HEK293T (cell line): ENCODE results near the gene PIGU.

ENCODE experiments used
- ARNT ChIP-seq: fragments of 450-650 bp; IDR thresholded peaks from 2 replicates; pipeline ENCODE4 v1.6.1; 2017; ENCODE audit warnings: mild to moderate bottlenecking
- BHLHE40 ChIP-seq: fragments of 450-650 bp; IDR thresholded peaks from 2 replicates; pipeline ENCODE4 v1.6.1; 2016; ENCODE audit warnings: mild to moderate bottlenecking, moderate library complexity, borderline replicate concordance
- CTBP1 ChIP-seq: fragments of 450-650 bp; IDR thresholded peaks from 2 replicates; pipeline ENCODE4 v1.6.1; 2016; ENCODE audit warnings: borderline replicate concordance
- ELF4 ChIP-seq: fragments of 450-650 bp; IDR thresholded peaks from 2 replicates; pipeline ENCODE4 v1.6.1; 2017; ENCODE audit warnings: antibody characterized with exemption
- FOXA1 ChIP-seq: fragments of 450-650 bp; IDR thresholded peaks from 2 replicates; pipeline ENCODE4 v1.6.1; 2016; ENCODE audit warnings: mild to moderate bottlenecking
- FOXK2 ChIP-seq: fragments of 450-650 bp; IDR thresholded peaks from 2 replicates; pipeline ENCODE4 v1.6.1; 2016; ENCODE audit warnings: mild to moderate bottlenecking
- FOXM1 ChIP-seq: fragments of 450-650 bp; IDR thresholded peaks from 2 replicates; pipeline ENCODE4 v1.6.1; 2017; ENCODE audit warnings: mild to moderate bottlenecking, borderline replicate concordance
- HDGF ChIP-seq: fragments of 450-650 bp; IDR thresholded peaks from 2 replicates; pipeline ENCODE4 v1.6.1; 2017; ENCODE audit warnings: antibody characterized with exemption, borderline replicate concordance
- NFRKB ChIP-seq: fragments of 450-650 bp; IDR thresholded peaks from 2 replicates; pipeline ENCODE4 v1.6.1; 2016; ENCODE audit warnings: mild to moderate bottlenecking, moderate library complexity
- PKNOX1 ChIP-seq: fragments of 450-650 bp; IDR thresholded peaks from 2 replicates; pipeline ENCODE4 v1.6.1; 2016
- SP1 ChIP-seq: fragments of 450-650 bp; IDR thresholded peaks from 2 replicates; pipeline ENCODE4 v1.6.1; 2017
- SUZ12 ChIP-seq: fragments of 450-650 bp; IDR thresholded peaks from 2 replicates; pipeline ENCODE4 v1.6.1; 2016; ENCODE audit warnings: mild to moderate bottlenecking
- ZNF384 ChIP-seq: fragments of 450-650 bp; IDR thresholded peaks from 2 replicates; pipeline ENCODE4 v1.6.1; 2016

- TF ChIP-seq SP1: no peak
- no peak for TF ChIP-seq ELF4
- TF ChIP-seq ZNF384: no peak
- no peak for TF ChIP-seq NFRKB
- TF ChIP-seq PKNOX1: peak; percentile 83
- TF ChIP-seq FOXA1: no peak
- no peak for TF ChIP-seq BHLHE40
- TF ChIP-seq FOXM1: no peak
- TF ChIP-seq FOXK2: no peak
- no peak for TF ChIP-seq HDGF
- TF ChIP-seq SUZ12: no peak
- no peak for TF ChIP-seq ARNT
- TF ChIP-seq CTBP1: no peak
Observed at GRCh38 chr20:34663213-34663943, 13.5 kb downstream of the PIGU start.
